Superior temporal gyrus (tissue), 1 donor: ENCODE data around the gene PNPLA2.

Source experiments
- DNase-seq: peaks from one replicate; pipeline ENCODE4 v3.0.0-alpha.2; 2016; ENCODE audit errors: extremely low spot score

PNPLA2 gene

GRCh38 chr11:818396-819128 is at the start of gene PNPLA2:
TSS of gene PNPLA2 (plus strand) at chr11:818914. CDS start at chr11:819719, 805 bp downstream.
- no peak for DNase-seq

DNA sequence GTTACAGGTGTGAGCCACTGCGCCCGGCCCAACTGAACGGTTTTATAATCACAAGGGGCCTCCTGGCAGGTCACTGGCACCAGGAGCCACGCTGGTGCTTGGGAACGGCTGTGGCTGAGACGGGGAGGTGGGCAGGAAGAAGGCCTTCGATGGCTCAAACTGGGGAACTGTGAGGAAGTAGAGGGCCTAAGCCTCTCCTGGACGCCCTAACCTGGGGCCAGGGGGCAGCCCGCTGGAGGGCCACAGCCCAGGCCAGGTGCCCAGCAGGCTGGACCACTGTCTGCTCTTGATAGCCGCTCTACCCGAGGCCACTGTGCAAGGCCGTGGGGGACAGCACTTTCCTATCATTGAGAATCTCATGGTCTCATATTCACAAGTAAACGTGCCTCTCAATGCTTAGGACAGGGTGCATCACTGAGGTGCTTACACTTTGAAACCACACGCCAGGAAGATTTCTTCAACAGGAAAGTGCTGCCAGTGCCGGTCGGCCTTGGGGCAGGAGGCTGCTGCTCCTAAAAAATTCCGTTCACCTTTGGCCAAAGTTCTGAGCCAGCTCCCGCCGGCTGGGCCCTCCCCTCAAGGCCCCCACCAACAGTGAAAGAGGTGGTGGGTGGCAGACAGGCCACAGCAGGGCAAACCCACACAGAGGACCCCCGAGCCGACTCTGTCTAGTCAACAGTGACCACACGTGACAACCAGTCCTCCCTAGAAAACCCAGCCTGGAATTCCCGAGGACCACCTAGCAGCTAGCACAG is 48.6 kb upstream of the PNPLA2 start:
- no peak for DNase-seq

GRCh38 chr11:770642-771616 is 47.8 kb upstream of the PNPLA2 start:
- no peak for DNase-seq

DNA sequence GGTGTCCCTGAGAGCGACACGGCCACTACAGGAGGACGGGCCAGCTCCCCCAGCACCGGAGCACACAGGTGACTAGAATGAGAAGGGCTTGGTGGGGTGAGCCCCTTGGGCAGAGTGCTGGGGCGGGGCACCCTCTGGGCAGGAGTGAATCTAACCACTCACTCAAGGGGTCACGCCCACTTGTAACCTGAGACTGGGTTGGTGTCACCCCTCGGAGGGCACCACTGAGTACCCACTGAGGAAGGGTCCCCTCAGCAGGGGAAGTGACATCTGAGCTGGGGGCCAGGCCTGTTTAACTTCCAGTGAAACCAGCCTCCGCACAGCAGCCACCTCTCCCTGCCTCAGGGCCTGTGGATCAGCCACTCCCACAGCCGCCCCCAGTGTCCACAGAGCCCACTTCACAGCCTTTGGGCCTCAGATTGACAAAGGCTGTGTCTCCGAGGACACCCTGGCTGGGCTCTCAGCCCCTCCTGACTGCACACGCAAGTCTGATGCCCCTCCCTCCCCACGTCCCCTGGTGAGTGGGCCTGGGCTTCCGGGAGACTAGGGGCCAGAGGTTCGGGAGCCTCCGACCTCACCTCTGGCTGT is 47.0 kb upstream of the PNPLA2 start:
- no peak for DNase-seq

DNA sequence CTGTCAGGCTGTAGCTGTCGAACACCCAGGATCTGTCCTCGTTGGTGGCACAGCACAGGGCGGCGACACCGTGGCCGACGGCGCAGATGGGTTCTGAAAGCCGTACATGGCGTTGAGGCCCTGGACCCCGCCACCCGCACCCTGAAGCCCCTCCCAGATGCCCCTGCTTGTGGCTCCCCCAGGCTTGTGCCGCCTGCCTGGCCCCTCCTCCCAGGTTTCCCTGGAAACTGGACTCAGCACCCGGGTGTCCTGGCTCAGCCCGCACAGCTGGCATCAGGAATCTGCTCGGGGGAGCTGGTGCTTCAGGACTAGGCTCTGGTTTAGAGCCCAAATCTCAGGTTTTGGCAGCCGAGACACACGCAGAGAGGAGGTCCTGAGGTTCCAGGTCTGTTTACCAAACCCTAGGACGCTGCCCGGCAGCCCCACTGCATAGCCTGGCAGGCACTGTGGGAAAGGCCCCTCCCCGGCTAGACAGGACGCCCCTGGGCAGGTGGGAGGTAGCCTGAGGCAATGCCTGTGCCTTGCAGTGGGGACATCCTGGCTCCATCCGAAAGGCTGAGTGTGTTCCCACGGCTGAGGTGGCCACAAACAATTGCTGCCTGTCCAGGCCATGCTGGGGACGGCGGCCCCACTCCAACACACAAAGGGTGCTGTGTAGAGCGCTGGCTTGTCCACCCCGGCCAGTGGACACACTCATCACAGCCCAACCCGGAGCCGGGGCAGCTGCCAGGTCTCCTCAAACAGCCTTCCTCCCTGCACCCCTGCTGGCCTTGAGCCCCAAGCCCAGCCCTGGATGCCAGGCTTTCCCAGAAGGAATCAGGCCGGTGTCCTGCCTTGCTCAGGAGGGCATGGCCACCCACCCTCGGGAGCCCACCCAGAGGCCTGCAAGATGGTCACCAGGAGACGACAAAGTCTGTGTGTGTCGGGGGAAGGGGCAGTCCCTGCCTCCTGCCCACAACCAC is 46.0 kb upstream of the PNPLA2 start:
- peak; percentile 89 for DNase-seq

DNA sequence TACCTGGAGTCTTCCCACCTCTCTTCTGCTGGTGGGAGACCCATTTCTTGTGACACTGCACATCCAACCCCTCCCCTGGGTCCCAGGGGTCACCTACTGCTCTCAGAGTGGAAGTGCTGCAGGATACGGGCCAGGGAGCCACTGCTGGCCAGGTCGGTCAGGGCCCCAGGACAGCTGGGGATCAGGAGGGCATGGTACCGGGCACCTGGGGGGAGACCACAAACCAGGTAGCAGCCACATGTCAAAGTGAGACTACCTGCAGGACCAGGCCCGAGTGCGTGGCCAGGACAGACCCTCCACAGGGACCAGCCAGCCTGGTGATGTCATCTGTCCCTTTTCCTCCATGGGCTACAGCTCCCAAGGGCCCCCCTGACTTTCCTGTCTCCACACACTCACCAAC is 45.3 kb upstream of the PNPLA2 start:
- DNase-seq, result no peak

DNA sequence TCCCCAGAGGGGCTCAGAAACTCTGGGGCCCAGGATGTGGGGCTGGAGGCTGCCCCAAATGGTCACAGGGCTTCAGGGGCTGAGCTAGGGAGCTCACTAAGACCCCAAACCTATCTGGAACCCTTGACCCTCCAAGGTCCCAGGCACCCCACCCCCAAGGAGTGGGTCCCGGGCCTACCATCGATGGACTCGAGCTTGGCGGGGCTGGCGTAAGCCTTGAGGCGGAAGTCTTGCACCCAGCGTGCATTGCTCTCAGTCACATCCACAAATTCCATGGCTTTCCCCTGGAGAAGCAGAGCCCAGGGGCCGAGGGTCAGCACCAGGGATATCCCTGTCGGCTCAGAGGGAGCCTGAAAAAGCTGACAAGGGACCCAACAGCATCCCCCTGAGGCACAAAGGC is 44.9 kb upstream of the PNPLA2 start:
- DNase-seq, result no peak

- DNase-seq, result no peak
These were observed 43.7 kb upstream of the PNPLA2 start for GRCh38 chr11:774873-775592.

DNA sequence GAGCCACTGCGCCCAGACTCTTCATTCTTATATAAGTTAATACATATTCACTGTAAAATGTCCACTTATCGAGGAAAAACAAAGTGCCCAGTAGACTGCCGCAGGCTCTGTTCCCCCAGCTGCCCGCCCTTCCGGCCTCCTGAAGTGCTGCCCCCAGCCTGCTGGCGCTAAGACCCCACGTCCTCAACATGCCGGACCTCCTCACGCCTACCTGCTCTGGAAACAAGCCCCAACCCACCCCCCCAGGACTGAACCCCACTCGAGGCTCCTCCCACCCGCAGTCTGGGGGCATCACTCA is 42.5 kb upstream of the PNPLA2 start:
- DNase-seq, result no peak

- no peak for DNase-seq
These were observed 42.0 kb upstream of the PNPLA2 start for GRCh38 chr11:776561-777287.

GRCh38 chr11:777288-778255 is 41.1 kb upstream of the PNPLA2 start, which contains the start of gene GATD1:
TSS of gene GATD1 (minus strand) at chr11:777487. CDS start at chr11:777462, 25 bp downstream.
- DNase-seq, result peak; percentile 87

- no peak for DNase-seq
These were observed 39.4 kb upstream of the PNPLA2 start for GRCh38 chr11:778976-779954.

GRCh38 chr11:779955-780532 is 38.7 kb upstream of the PNPLA2 start:
- no peak for DNase-seq

- DNase-seq, result no peak
These were observed 36.2 kb upstream of the PNPLA2 start for GRCh38 chr11:782264-783174.

DNA sequence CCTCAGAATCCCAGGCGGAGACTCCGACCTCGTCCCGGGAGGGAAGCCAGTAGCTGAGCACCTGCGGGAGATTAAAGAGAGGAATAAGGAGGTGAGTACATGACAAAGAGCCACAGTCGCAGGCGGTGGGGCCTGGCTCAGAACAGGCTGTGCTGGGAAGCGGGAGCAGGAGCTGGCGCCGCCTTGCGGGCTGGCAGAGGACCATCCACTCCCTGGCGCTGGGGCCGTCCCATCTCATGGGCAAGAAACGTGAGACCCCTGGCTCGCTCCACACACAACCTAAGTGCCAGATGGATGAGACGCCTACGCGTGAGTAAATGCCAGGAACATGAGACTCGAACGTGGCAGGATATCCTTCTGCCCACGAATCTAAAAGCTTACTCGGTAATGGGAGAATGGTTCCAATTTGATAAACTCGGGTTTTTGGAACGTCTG is 35.1 kb upstream of the PNPLA2 start:
- DNase-seq, result peak; percentile 88
